NCI-H2171 (cell line): ENCODE measurements around the gene RPL36AL.

ENCODE experiments used
- DNase-seq: peaks from one replicate; lab custom pipeline; 2025; lab: John Stamatoyannopoulos, UW

Gene RPL36AL

GRCh38 chr14:49581209-49582112, 39.0 kb downstream of the RPL36AL start:
- no peak for DNase-seq

- no peak for DNase-seq
Observed at GRCh38 chr14:49579841-49580240, 40.6 kb downstream of the RPL36AL start.

- no peak for DNase-seq
Observed at GRCh38 chr14:49578141-49578540, 42.3 kb downstream of the RPL36AL start.

GRCh38 chr14:49574038-49574437, 46.4 kb downstream of the RPL36AL start:
- DNase-seq, result no peak

GRCh38 chr14:49569281-49569680, 51.1 kb downstream of the RPL36AL start:
- no peak for DNase-seq
